Omental fat pad (tissue), 4 donors: ENCODE measurements around the gene SLC6A11. TPM values are rescaled to one million over a fixed set of nuclear protein-coding genes. Genes with fewer than 3 reads are reported as not detected.

Experiments
- ATAC-seq: fragments of 150-250 bp; one replicate; pipeline ENCODE4 v1.9.1; 2016; ENCODE audit warnings: mild to moderate bottlenecking, moderate library complexity; ENCODE audit not compliant: low FRiP score
- DNase-seq: peaks from one replicate; pipeline ENCODE4 v3.0.0-alpha.2; 2019; ENCODE audit warnings: low spot score
- total RNA-seq, 4 donors: library from RNA; depleted of rRNA; stranded (reverse); fragments of >200 nt; gene quantifications; one replicate each; pipeline ENCODE4 v1.1.0, GENCODE V29; 2016
- TF ChIP-seq, protein P1 (sequence below), 3 donors: fragments of 450-650 bp; IDR thresholded peaks; one replicate each; pipeline ENCODE4 v1.5.1; 2016 to 2017; ENCODE audit warnings: antibody characterized with exemption in 3 of 3, mild to moderate bottlenecking in 3 of 3, moderate library complexity in 2 of 3

The SLC6A11 gene
- total RNA-seq, 4 donors from 2014 or later: 0.09 TPM; not detected in 3

DNA sequence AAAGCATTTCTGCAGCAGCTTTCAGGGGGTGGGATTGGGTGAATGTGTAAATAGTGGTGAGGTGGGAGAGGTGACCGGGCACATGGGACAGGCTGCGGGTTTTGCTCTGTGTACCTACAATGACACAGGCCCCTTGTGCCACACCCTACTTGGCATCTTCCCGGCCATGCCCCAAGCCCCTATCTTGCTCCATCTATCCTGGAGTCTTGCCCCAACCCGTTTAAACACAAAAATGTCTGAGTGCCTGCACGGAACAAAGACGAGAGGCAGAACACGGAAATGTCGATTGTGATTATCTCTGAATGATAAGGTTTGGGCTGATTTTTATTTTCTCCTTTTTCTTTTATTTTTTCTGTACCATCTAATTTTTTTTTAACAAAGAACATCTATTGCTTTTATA lies 130.5 kb downstream of the SLC6A11 start:
- ATAC-seq (no peak), DNase-seq (no peak)
- TF ChIP-seq, protein P1, sequence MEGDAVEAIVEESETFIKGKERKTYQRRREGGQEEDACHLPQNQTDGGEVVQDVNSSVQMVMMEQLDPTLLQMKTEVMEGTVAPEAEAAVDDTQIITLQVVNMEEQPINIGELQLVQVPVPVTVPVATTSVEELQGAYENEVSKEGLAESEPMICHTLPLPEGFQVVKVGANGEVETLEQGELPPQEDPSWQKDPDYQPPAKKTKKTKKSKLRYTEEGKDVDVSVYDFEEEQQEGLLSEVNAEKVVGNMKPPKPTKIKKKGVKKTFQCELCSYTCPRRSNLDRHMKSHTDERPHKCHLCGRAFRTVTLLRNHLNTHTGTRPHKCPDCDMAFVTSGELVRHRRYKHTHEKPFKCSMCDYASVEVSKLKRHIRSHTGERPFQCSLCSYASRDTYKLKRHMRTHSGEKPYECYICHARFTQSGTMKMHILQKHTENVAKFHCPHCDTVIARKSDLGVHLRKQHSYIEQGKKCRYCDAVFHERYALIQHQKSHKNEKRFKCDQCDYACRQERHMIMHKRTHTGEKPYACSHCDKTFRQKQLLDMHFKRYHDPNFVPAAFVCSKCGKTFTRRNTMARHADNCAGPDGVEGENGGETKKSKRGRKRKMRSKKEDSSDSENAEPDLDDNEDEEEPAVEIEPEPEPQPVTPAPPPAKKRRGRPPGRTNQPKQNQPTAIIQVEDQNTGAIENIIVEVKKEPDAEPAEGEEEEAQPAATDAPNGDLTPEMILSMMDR (IDR thresholded peaks at IDR 0.05): no peak

DNA sequence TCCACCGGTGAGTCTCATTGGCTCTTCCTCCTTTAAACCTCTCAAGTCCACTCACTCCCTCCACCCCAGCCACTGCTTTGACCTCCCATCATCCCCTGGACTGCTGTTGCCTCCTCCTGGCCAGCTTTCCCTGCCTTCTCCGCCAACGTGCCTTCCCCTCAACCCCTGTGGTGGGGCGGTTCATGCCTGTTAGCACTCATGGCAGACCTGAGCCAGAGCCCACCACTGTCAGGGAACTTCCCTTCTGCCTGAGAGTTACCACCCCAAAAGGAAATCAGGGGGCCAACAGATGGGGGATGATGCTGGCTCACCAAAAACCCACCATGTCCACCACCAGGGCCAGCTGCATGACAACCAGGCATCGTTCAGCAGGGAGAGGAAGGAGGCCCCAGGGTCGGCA lies 132.3 kb downstream of the SLC6A11 start:
- DNase-seq: no peak
- TF ChIP-seq, protein P1 (IDR thresholded peaks at IDR 0.05): no peak
- no peak for ATAC-seq

DNA sequence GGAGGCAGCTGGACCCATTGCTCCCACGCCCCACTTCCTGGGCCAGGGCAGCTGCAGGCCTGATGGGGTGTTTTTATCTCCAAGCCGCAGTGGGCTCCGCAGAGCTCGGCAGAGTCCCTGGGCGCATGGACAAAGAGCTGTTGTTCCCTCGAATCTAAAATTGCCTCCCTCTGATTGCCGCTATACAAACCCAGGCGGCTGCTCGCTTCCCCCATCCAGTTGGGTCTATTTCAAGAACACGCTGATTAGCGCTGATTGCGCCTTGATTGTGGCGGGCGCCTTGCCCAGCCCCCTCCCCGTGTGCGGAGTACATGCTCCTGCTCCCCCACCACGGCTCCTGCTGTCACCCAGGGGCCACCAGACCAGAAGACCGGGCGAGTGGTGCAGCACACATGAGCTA lies 133.2 kb downstream of the SLC6A11 start:
- TF ChIP-seq, protein P1 (IDR thresholded peaks at IDR 0.05): no peak
- no peak for ATAC-seq

GRCh38 chr3:10950476-10951294 lies 134.7 kb downstream of the SLC6A11 start:
- ATAC-seq: no peak
- DNase-seq: no peak
- TF ChIP-seq, protein P1 (IDR thresholded peaks at IDR 0.05): peak in 1 of 3 donors; percentile 27

More for the DNA sequence above, 133.2 kb downstream of the SLC6A11 start:
- DNase-seq: no peak

DNA sequence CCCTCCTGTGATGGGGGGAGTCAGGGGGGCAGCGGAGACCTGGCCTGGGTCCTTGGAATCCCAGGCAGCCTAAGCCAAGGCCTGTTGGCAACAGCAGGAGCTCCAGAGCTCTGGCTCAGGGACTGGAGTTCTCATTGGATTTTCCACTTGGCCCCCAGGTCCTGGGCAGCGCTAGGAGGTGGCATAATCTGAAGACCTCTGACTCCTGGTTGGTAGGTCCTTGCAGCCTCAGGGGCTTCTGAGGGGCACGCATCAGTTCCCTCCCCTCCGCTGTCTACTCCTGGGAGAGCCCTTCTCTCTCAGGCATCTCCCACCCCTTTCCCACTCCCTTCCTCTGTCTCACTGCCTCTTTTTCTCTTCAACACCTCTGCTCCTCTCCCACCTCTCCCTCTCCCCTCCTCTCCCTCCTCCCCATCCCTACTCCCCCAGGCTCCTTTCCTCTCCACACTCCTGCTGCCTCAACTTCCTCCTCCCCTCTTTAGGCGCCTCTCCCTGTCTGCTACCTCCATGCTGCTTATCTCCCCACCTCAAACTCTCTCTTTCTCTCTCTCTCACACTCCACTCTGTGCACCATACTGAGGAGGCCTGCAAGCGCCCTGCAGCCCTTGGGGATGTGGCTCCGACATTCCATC lies 135.4 kb downstream of the SLC6A11 start:
- DNase-seq: no peak
- no peak for ATAC-seq
- TF ChIP-seq, protein P1 (IDR thresholded peaks at IDR 0.05): no peak

GRCh38 chr3:10952525-10952924 lies 136.5 kb downstream of the SLC6A11 start:
- no peak for DNase-seq
- TF ChIP-seq, protein P1 (IDR thresholded peaks at IDR 0.05): no peak
- ATAC-seq: no peak
